ENCODE data around the gene NEUROD2.

Gene NEUROD2

GRCh38 chr17:39580082-39580468 lies 27.6 kb downstream of the NEUROD2 start:
- no peak for DNase-seq (ENCODE audit: low read depth)

GRCh38 chr17:39579318-39580081 lies 28.2 kb downstream of the NEUROD2 start:
- no peak for DNase-seq (ENCODE audit: low read depth)

- DNase-seq (ENCODE audit: low read depth): no peak
These were observed 29.4 kb downstream of the NEUROD2 start for GRCh38 chr17:39578272-39578671.

GRCh38 chr17:39576187-39576586 lies 31.5 kb downstream of the NEUROD2 start:
- no peak for DNase-seq (ENCODE audit: low read depth)

GRCh38 chr17:39573447-39574298 lies 34.0 kb downstream of the NEUROD2 start:
- DNase-seq (ENCODE audit: low read depth): no peak

GRCh38 chr17:39572121-39572520 lies 35.6 kb downstream of the NEUROD2 start:
- no peak for DNase-seq (ENCODE audit: low read depth)

- no peak for DNase-seq (ENCODE audit: low read depth)
These were observed 38.6 kb downstream of the NEUROD2 start for GRCh38 chr17:39569126-39569525.

- DNase-seq (ENCODE audit: low read depth): no peak
These were observed 39.0 kb downstream of the NEUROD2 start for GRCh38 chr17:39568702-39569101.

- DNase-seq (ENCODE audit: low read depth): no peak
These were observed 41.4 kb downstream of the NEUROD2 start for GRCh38 chr17:39566094-39566850.

GRCh38 chr17:39564211-39564848 lies 43.4 kb downstream of the NEUROD2 start:
- no peak for DNase-seq (ENCODE audit: low read depth)

GRCh38 chr17:39563476-39563875 lies 44.2 kb downstream of the NEUROD2 start:
- no peak for DNase-seq (ENCODE audit: low read depth)

GRCh38 chr17:39562976-39563375 lies 44.7 kb downstream of the NEUROD2 start:
- DNase-seq (ENCODE audit: low read depth): no peak

- DNase-seq (ENCODE audit: low read depth): no peak
These were observed 45.3 kb downstream of the NEUROD2 start for GRCh38 chr17:39562395-39562794.

- DNase-seq (ENCODE audit: low read depth): no peak
These were observed 51.3 kb downstream of the NEUROD2 start for GRCh38 chr17:39556423-39556822.

GRCh38 chr17:39555368-39555767 lies 52.4 kb downstream of the NEUROD2 start:
- no peak for DNase-seq (ENCODE audit: low read depth)

All from stimulated activated CD8-positive, alpha-beta memory T cell treated with anti-CD3 and anti-CD28 coated beads, Interleukin-15, amount 100 ng/mL, for 1 hour (primary cell).